Endothelial cell of umbilical vein (primary cell): ENCODE results near the gene FRS3. TPM values are rescaled to one million over a fixed set of nuclear protein-coding genes. Genes with fewer than 3 reads are reported as not detected.

ENCODE experiments used
- BruUV-seq: library from RNA; stranded (reverse); fragments of 400-500 nt; replicated peaks from 2 replicates; lab custom pipeline; 2021; lab: Mats Ljungman, UMichigan
- CTCF ChIA-PET: fragments of 300-600, 350-600 bp; sonication (Branson Sonifier 250); formaldehyde crosslinking; loops from one replicate; lab custom pipeline; 2021; ENCODE audit warnings: antibody characterized with exemption, inconsistent platforms; lab: Charles Lee
- POLR2A ChIA-PET: fragments of 300-600, 350-600 bp; sonication (Branson Sonifier 250); formaldehyde crosslinking; loops from one replicate; lab custom pipeline; 2021; ENCODE audit warnings: antibody characterized with exemption, inconsistent platforms; lab: Charles Lee
- DNase-seq: peaks from one replicate; pipeline ENCODE4 v3.0.0-alpha.2; 2011; ENCODE audit warnings: low read depth, low spot score
- FAIRE-seq: peaks from 2 replicates; lab custom pipeline; 2011; peaks lifted over from hg19 to GRCh38; lab: Jason Lieb, UNC
- H2AFZ ChIP-seq: 2 replicates; pipeline ENCODE4 v1.6.0; 2012; ENCODE audit warnings: low read depth, low read length, control low read depth, inconsistent platforms
- H3K27ac ChIP-seq: 2 replicates; pipeline ENCODE4 v1.5.1; 2011; ENCODE audit warnings: low read depth, mild to moderate bottlenecking, control low read depth, low read length, moderate library complexity; ENCODE audit not compliant: insufficient read depth
- H3K27me3 ChIP-seq, 2 experiments: 2 replicates each; pipeline versions ENCODE4 v1.6.0 to v1.6.1; 2011; ENCODE audit warnings: low read length in 2 of 2, mixed read lengths in 1 of 2; ENCODE audit not compliant: control insufficient read depth in 2 of 2, insufficient read depth in 2 of 2
- H3K36me3 ChIP-seq, 2 experiments: 2 replicates in 1 of 2; 3 replicates in 1 of 2; pipeline ENCODE4 v1.5.1; 2011; ENCODE audit warnings: low read length in 2 of 2, mild to moderate bottlenecking in 1 of 2, moderate library complexity in 1 of 2; ENCODE audit not compliant: control insufficient read depth in 2 of 2, insufficient read depth in 2 of 2; ENCODE audit errors: extremely low read depth in 1 of 2
- H3K4me1 ChIP-seq: 3 replicates; pipeline ENCODE4 v1.5.1; 2011; ENCODE audit warnings: mild to moderate bottlenecking, low read length; ENCODE audit not compliant: control insufficient read depth, insufficient read depth; ENCODE audit errors: extremely low read depth
- H3K4me2 ChIP-seq: 2 replicates; pipeline ENCODE4 v1.6.1; 2011; ENCODE audit warnings: low read length, control low read depth, mixed read lengths; ENCODE audit not compliant: insufficient read depth
- H3K4me3 ChIP-seq, 3 experiments: fragments of 200-600 bp in 1 of 3; sonication (generic), shearing (Covaris generic) in 1 of 3; replicated peaks in 1 of 3; 2 replicates each; pipeline ENCODE4 v1.5.1; 2011 to 2016; ENCODE audit warnings: control low read depth in 3 of 3, low read length in 3 of 3, mild to moderate bottlenecking in 2 of 3, inconsistent platforms in 1 of 3, low read depth in 1 of 3, moderate library complexity in 1 of 3; ENCODE audit not compliant: insufficient read depth in 1 of 3
- H3K79me2 ChIP-seq: 2 replicates; pipeline ENCODE4 v1.6.0; 2012; ENCODE audit warnings: low read length, inconsistent platforms; ENCODE audit not compliant: control insufficient read depth, insufficient read depth
- H3K9ac ChIP-seq: replicated peaks from 2 replicates; pipeline ENCODE3; 2011; ENCODE audit warnings: low read length, control low read depth; ENCODE audit not compliant: insufficient read depth; ENCODE audit errors: extremely low read depth
- H3K9me1 ChIP-seq: replicated peaks from 3 replicates; pipeline ENCODE4 v1.6.0; 2011; ENCODE audit warnings: mild to moderate bottlenecking, low read length; ENCODE audit not compliant: control insufficient read depth, insufficient read depth; ENCODE audit errors: extremely low read depth
- H3K9me3 ChIP-seq: replicated peaks from 2 replicates; pipeline ENCODE4 v1.5.1; 2012; ENCODE audit warnings: low read length, inconsistent platforms; ENCODE audit not compliant: control insufficient read depth, insufficient read depth
- H4K20me1 ChIP-seq: replicated peaks from 2 replicates; pipeline ENCODE3; 2011; ENCODE audit warnings: mild to moderate bottlenecking, low read length; ENCODE audit not compliant: control insufficient read depth, insufficient read depth; ENCODE audit errors: extremely low read depth
- CTCF ChIP-seq, 2 donors: IDR thresholded peaks; 1 replicate in 1 of 2; 2 replicates in 1 of 2; pipeline ENCODE4 v1.5.1; 2011; ENCODE audit warnings: low read length in 2 of 2, mild to moderate bottlenecking in 2 of 2, moderate library complexity in 2 of 2, control low read depth in 1 of 2, inconsistent platforms in 1 of 2, low read depth in 1 of 2; ENCODE audit not compliant: insufficient read depth in 1 of 2; ENCODE audit errors: extremely low read depth in 1 of 2
- EZH2 ChIP-seq: IDR thresholded peaks from 2 replicates; pipeline ENCODE4 v1.6.1; 2012; ENCODE audit warnings: borderline replicate concordance, low read depth, mild to moderate bottlenecking, moderate library complexity, low read length, inconsistent platforms; ENCODE audit not compliant: severe bottlenecking
- FOS ChIP-seq: IDR thresholded peaks from 2 replicates; pipeline ENCODE4 v1.6.1; 2011; ENCODE audit warnings: mild to moderate bottlenecking, low read length, moderate library complexity, borderline replicate concordance; ENCODE audit not compliant: insufficient read depth
- GATA2 ChIP-seq: IDR thresholded peaks from 2 replicates; pipeline ENCODE4 v1.7.0; 2011; ENCODE audit warnings: low read depth, mild to moderate bottlenecking, moderate library complexity, mixed read lengths, low read length; ENCODE audit not compliant: insufficient read length, insufficient read depth
- JUN ChIP-seq: IDR thresholded peaks from 2 replicates; pipeline ENCODE4 v1.6.1; 2011; ENCODE audit warnings: borderline replicate concordance, low read depth; ENCODE audit not compliant: insufficient read length, insufficient read depth
- MAX ChIP-seq: IDR thresholded peaks from 2 replicates; pipeline ENCODE4 v1.6.1; 2011; ENCODE audit not compliant: insufficient read depth, insufficient read length
- MYC ChIP-seq: IDR thresholded peaks from one replicate; pipeline ENCODE4 v1.6.1; 2011; ENCODE audit warnings: mild to moderate bottlenecking, low read depth, low read length
- POLR2A ChIP-seq: IDR thresholded peaks from 2 replicates; pipeline ENCODE4 v1.6.1; 2012; ENCODE audit warnings: low read depth, mild to moderate bottlenecking, control low read depth, low read length
- POLR2AphosphoS5 ChIP-seq: IDR thresholded peaks from 2 replicates; pipeline ENCODE4 v1.6.1; 2012; ENCODE audit warnings: low read depth, mild to moderate bottlenecking, control low read depth, low read length, moderate library complexity; ENCODE audit not compliant: insufficient read depth
- dilution Hi-C: fragments of 300-500 bp; cut with MboI; formaldehyde crosslinking; loops from one replicate; pipeline ENCODE4 v1.15.0; 2019; ENCODE audit warnings: low sequenced_read_pairs; ENCODE audit not compliant: extremely low pct_ligation_motif_present
- intact Hi-C: fragments of 100-400 bp; cut with micrococcal nuclease; formaldehyde crosslinking; loops from one replicate; pipeline ENCODE4 v1.10.0; 2022
- polyA plus RNA-seq, 4 experiments: library from polyadenylated mRNA; depleted of rRNA in 3 of 4; stranded (reverse) in 3 of 4; unstranded in 1 of 4; fragments of >200 nt; gene quantifications; 2 replicates each; pipeline versions ENCODE4 v1.2.1 to v1.2.3, GENCODE V29; 2011 to 2012; ENCODE audit warnings: missing spikeins in 1 of 4
- total RNA-seq: library from RNA; stranded (reverse); gene quantifications from 2 replicates; pipeline ENCODE4 v1.2.3, GENCODE V29; 2021

FRS3 gene
- total and polyA plus RNA-seq, 2 donors (not counting 3 experiments of a cell fraction or from before 2014, with no cell fraction given), result 5.2 to 5.3 TPM

GRCh38 chr6:41736800-41737555, 42.7 kb downstream of the FRS3 start:
- DNase-seq, result no peak
- Histone ChIP-seq H3K36me3 (no peaks in the 10 kb centered on the region), H3K4me3 (no peak overlapping the region), H3K4me1 (peaks cover 12% of the 10 kb centered on the region), H3K27ac (no peak overlapping the region), H3K9me1 (no peaks in the 10 kb centered on the region), H2AFZ (peak overlapping the region; percentile 67), H3K4me2 (no peak overlapping the region), H3K9ac (no peak overlapping the region), H3K9me3 (no peaks in the 10 kb centered on the region), H4K20me1 (no peaks in the 10 kb centered on the region), H3K27me3 (no peaks in the 10 kb centered on the region), H3K79me2 (no peaks in the 10 kb centered on the region)
- POLR2A ChIA-PET, result no interaction called here
- TF ChIP-seq GATA2 (no peak), MAX (no peak), EZH2 (no peak), MYC (no peak), JUN (no peak), CTCF (IDR thresholded peaks at IDR 0.05; ENCODE audit: extremely low read depth in 1 of 2, insufficient read depth in 1 of 2, low read depth in 1 of 2, low read length in 2 of 2) (no peak), POLR2AphosphoS5 (no peak), POLR2A (no peak), FOS (no peak)
- intact Hi-C loops (no loop called here), dilution Hi-C loops (no loop called here)
- no TSS peak for BruUV-seq
- CTCF ChIA-PET, result no interaction called here
- FAIRE-seq, result no peak
